ENCODE measurements around the gene WHRN.

- TF ChIP-seq CTCF (IDR thresholded peaks at IDR 0.05): no peak
- TF ChIP-seq EZH2phosphoT487 (IDR thresholded peaks at IDR 0.05): no peak
These were observed 53.6 kb downstream of the WHRN start for GRCh38 chr9:114451707-114452031.
